ENCODE data around the gene NXN.

DNA sequence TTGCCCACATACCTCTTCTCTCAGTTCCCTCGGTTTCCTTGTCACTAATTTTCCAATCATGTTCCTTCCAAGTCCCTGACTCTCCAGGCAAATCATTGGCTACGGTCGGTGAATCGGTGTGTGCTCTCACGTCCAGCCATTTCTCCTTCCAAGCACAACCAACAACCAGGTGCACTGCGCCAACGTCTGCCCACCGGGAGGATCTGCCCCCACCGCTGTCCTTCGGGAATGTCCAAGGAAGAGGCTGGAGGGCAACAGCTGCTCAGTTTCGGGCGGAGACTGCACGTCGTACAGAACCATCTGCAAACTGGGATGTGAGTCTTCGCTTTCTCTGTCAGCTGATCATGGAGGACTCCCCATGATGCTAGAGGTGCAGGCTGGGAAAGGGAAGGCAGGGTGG lies 8.4 kb upstream of the NXN start:
- TF ChIP-seq POLR2A (IDR thresholded peaks at IDR 0.05) (no peak), CTCF (IDR thresholded peaks at IDR 0.05) (no peak)

All from ovary (tissue), 3 donors.